ENCODE results near the gene KRT20. TPM values are rescaled to one million over a fixed set of nuclear protein-coding genes. Genes with fewer than 3 reads are reported as not detected.

KRT20 gene
- total RNA-seq, 1 donor from 2014 or later: not detected

DNA sequence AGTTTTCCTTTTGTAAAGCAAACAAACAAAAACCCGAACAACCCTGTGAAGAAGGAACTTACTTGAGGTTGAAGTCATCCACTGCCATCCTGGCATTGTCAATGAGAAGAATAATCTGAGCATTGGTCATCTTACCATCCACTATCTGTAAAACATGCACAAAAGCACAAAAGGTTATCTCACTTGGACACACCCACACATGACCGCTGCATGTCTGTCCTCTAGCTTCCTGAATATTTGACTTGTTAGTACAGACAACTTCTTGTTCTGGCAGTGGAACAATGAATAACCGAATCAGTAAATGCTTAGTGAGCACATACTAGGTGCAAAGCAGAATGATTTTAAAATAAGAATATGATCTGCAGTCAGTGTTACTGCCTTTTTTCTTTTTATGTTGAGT is 46.3 kb upstream of the KRT20 start:
- no peaks in the 10 kb centered on the region for H3K9me3 ChIP-seq (ENCODE audit: insufficient read depth, low read depth, low read length)
- no peaks in the 10 kb centered on the region for H3K27me3 Mint-ChIP-seq (ENCODE audit: low read depth, unreplicated experiment)
- H3K4me1 ChIP-seq (ENCODE audit: insufficient read depth, low read length): peaks cover 7% of the 10 kb centered on the region
- no peak for FAIRE-seq
- no peak overlapping the region for H3K4me2 ChIP-seq (ENCODE audit: low read length)
- H3K27me3 ChIP-seq (ENCODE audit: insufficient read depth, low read length): no peaks in the 10 kb centered on the region
- TF ChIP-seq, protein P1, sequence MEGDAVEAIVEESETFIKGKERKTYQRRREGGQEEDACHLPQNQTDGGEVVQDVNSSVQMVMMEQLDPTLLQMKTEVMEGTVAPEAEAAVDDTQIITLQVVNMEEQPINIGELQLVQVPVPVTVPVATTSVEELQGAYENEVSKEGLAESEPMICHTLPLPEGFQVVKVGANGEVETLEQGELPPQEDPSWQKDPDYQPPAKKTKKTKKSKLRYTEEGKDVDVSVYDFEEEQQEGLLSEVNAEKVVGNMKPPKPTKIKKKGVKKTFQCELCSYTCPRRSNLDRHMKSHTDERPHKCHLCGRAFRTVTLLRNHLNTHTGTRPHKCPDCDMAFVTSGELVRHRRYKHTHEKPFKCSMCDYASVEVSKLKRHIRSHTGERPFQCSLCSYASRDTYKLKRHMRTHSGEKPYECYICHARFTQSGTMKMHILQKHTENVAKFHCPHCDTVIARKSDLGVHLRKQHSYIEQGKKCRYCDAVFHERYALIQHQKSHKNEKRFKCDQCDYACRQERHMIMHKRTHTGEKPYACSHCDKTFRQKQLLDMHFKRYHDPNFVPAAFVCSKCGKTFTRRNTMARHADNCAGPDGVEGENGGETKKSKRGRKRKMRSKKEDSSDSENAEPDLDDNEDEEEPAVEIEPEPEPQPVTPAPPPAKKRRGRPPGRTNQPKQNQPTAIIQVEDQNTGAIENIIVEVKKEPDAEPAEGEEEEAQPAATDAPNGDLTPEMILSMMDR (IDR thresholded peaks at IDR 0.05; ENCODE audit: insufficient read depth, low read depth, low read length): no peak
- TF ChIP-seq EZH2 (IDR thresholded peaks at IDR 0.05; ENCODE audit: insufficient read depth, low read length): no peak
- H3K9me3 Mint-ChIP-seq (ENCODE audit: unreplicated experiment): peaks cover 4% of the 10 kb centered on the region
- H3K4me3 Mint-ChIP-seq (ENCODE audit: unreplicated experiment): no peak overlapping the region
- H3K36me3 Mint-ChIP-seq (ENCODE audit: low read depth, unreplicated experiment): no peaks in the 10 kb centered on the region
- H3K4me3 ChIP-seq (ENCODE audit: insufficient read depth, low read depth, low read length): no peak overlapping the region
- no peaks in the 10 kb centered on the region for H3K36me3 ChIP-seq (ENCODE audit: insufficient read depth, low read length)
- no peak overlapping the region for H2AFZ ChIP-seq (ENCODE audit: low read depth, low read length)
- no peak overlapping the region for H3K27ac ChIP-seq (ENCODE audit: low read depth, low read length)
- no peaks in the 10 kb centered on the region for H3K79me2 ChIP-seq (ENCODE audit: insufficient read depth, low read length)
- no peak for DNase-seq (ENCODE audit: low read depth)
- H3K9ac ChIP-seq (ENCODE audit: low read length): no peak overlapping the region
- H4K20me1 ChIP-seq (ENCODE audit: insufficient read depth, low read length): no peaks in the 10 kb centered on the region
- H3K4me1 Mint-ChIP-seq (ENCODE audit: low read depth, unreplicated experiment): peaks cover 8% of the 10 kb centered on the region
- H3K27ac Mint-ChIP-seq (ENCODE audit: unreplicated experiment): no peak overlapping the region

- Histone ChIP-seq H3K9me3 (ENCODE audit: insufficient read depth, low read depth, low read length) (no peaks in the 10 kb centered on the region), H3K79me2 (ENCODE audit: insufficient read depth, low read length) (no peaks in the 10 kb centered on the region), H3K4me3 (ENCODE audit: insufficient read depth, low read depth, low read length) (no peak overlapping the region), H3K4me1 (ENCODE audit: insufficient read depth, low read length) (peaks cover 12% of the 10 kb centered on the region), H3K9ac (ENCODE audit: low read length) (no peak overlapping the region), H3K36me3 (ENCODE audit: insufficient read depth, low read length) (no peaks in the 10 kb centered on the region), H3K27ac (ENCODE audit: low read depth, low read length) (no peak overlapping the region), H3K4me2 (ENCODE audit: low read length) (no peak overlapping the region), H3K27me3 (ENCODE audit: insufficient read depth, low read length) (no peaks in the 10 kb centered on the region), H2AFZ (ENCODE audit: low read depth, low read length) (no peak overlapping the region), H4K20me1 (ENCODE audit: insufficient read depth, low read length) (no peaks in the 10 kb centered on the region)
- H3K9me3 Mint-ChIP-seq (ENCODE audit: unreplicated experiment): peaks cover 2% of the 10 kb centered on the region
- no peaks in the 10 kb centered on the region for H3K36me3 Mint-ChIP-seq (ENCODE audit: low read depth, unreplicated experiment)
- DNase-seq (ENCODE audit: low read depth) (no peak), FAIRE-seq (no peak)
- H3K4me1 Mint-ChIP-seq (ENCODE audit: low read depth, unreplicated experiment): peaks cover 16% of the 10 kb centered on the region
- H3K27ac Mint-ChIP-seq (ENCODE audit: unreplicated experiment): no peak overlapping the region
- TF ChIP-seq, protein P1 (IDR thresholded peaks at IDR 0.05; ENCODE audit: insufficient read depth, low read depth, low read length): no peak
- TF ChIP-seq EZH2 (IDR thresholded peaks at IDR 0.05; ENCODE audit: insufficient read depth, low read length): no peak
- peaks cover 2% of the 10 kb centered on the region for H3K27me3 Mint-ChIP-seq (ENCODE audit: low read depth, unreplicated experiment)
- H3K4me3 Mint-ChIP-seq (ENCODE audit: unreplicated experiment): no peak overlapping the region
Observed at GRCh38 chr17:40926341-40926740, 41.3 kb upstream of the KRT20 start.

DNA sequence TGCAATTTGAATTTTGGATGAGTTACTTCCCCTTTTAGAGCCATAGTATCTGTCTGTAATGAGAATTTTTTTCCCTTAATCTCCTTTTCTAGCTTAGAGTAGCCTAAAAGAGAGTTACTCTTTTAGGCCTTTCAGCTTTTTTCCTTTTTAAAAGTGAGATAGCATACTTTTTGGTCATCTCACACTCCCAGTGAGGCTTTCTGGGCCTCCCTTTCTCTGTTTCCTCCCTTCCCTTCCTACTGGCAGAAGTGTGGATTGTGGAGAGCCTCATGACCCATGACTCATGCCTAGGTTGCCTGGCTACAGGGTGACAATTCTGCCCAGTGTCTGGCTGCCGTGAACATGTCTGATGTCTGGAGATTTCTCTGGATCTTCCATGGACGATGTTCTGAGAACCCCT is 37.2 kb upstream of the KRT20 start:
- peak overlapping the region; percentile 96 for H3K27ac Mint-ChIP-seq (ENCODE audit: unreplicated experiment)
- H3K4me3 Mint-ChIP-seq (ENCODE audit: unreplicated experiment): no peak overlapping the region
- peak overlapping the region; percentile 29 for H3K4me2 ChIP-seq (ENCODE audit: low read length)

More for the DNA sequence above, 37.2 kb upstream of the KRT20 start:
- Histone ChIP-seq H3K36me3 (ENCODE audit: insufficient read depth, low read length) (no peaks in the 10 kb centered on the region), H3K4me1 (ENCODE audit: insufficient read depth, low read length) (peaks cover 12% of the 10 kb centered on the region), H3K9ac (ENCODE audit: low read length) (peak overlapping the region; percentile 49), H2AFZ (ENCODE audit: low read depth, low read length) (peak overlapping the region; percentile 42), H3K9me3 (ENCODE audit: insufficient read depth, low read depth, low read length) (no peaks in the 10 kb centered on the region), H3K27ac (ENCODE audit: low read depth, low read length) (peak overlapping the region; percentile 58), H3K4me3 (ENCODE audit: insufficient read depth, low read depth, low read length) (no peak overlapping the region), H3K27me3 (ENCODE audit: insufficient read depth, low read length) (no peaks in the 10 kb centered on the region), H3K79me2 (ENCODE audit: insufficient read depth, low read length) (no peaks in the 10 kb centered on the region), H4K20me1 (ENCODE audit: insufficient read depth, low read length) (no peaks in the 10 kb centered on the region)
- peaks cover 2% of the 10 kb centered on the region for H3K27me3 Mint-ChIP-seq (ENCODE audit: low read depth, unreplicated experiment)
- H3K4me1 Mint-ChIP-seq (ENCODE audit: low read depth, unreplicated experiment): peaks cover 14% of the 10 kb centered on the region
- TF ChIP-seq, protein P1 (IDR thresholded peaks at IDR 0.05; ENCODE audit: insufficient read depth, low read depth, low read length): no peak
- TF ChIP-seq EZH2 (IDR thresholded peaks at IDR 0.05; ENCODE audit: insufficient read depth, low read length): no peak
- FAIRE-seq: peak; percentile 85
- DNase-seq (ENCODE audit: low read depth): peak; percentile 87
- H3K9me3 Mint-ChIP-seq (ENCODE audit: unreplicated experiment): no peaks in the 10 kb centered on the region
- no peaks in the 10 kb centered on the region for H3K36me3 Mint-ChIP-seq (ENCODE audit: low read depth, unreplicated experiment)

Measured in astrocyte (in vitro differentiated cells and primary cell).